CD4-positive, alpha-beta T cell treated with Interleukin-17A for 4 hours (primary cell): ENCODE results near the gene GRIP1.

ENCODE experiments used
- DNase-seq: peaks from one replicate; pipeline ENCODE4 v3.0.0-alpha.2; 2020; ENCODE audit warnings: mixed read lengths

Gene GRIP1

GRCh38 chr12:66638666-66639065 is 40.2 kb downstream of the GRIP1 start:
- DNase-seq, result no peak

- no peak for DNase-seq
These were observed 41.1 kb downstream of the GRIP1 start for GRCh38 chr12:66637699-66638301.

- DNase-seq, result no peak
These were observed 42.1 kb downstream of the GRIP1 start for GRCh38 chr12:66636771-66637170.

- no peak for DNase-seq
These were observed 45.2 kb downstream of the GRIP1 start for GRCh38 chr12:66633676-66634075.

GRCh38 chr12:66629138-66629870 is 49.6 kb downstream of the GRIP1 start:
- DNase-seq, result no peak

GRCh38 chr12:66627988-66628317 is 50.9 kb downstream of the GRIP1 start:
- no peak for DNase-seq

- DNase-seq, result no peak
These were observed 51.4 kb downstream of the GRIP1 start for GRCh38 chr12:66627270-66627987.

GRCh38 chr12:66624806-66625205 is 54.1 kb downstream of the GRIP1 start:
- no peak for DNase-seq

GRCh38 chr12:66623455-66623854 is 55.4 kb downstream of the GRIP1 start:
- no peak for DNase-seq

- DNase-seq, result no peak
These were observed 58.2 kb downstream of the GRIP1 start for GRCh38 chr12:66620688-66621087.

GRCh38 chr12:66620026-66620425 is 58.9 kb downstream of the GRIP1 start:
- DNase-seq, result no peak

GRCh38 chr12:66617991-66618390 is 60.9 kb downstream of the GRIP1 start:
- no peak for DNase-seq

GRCh38 chr12:66612090-66612775 is 66.6 kb downstream of the GRIP1 start:
- DNase-seq, result no peak

GRCh38 chr12:66607147-66607546 is 71.7 kb downstream of the GRIP1 start:
- DNase-seq, result no peak

GRCh38 chr12:66605293-66605692 is 73.6 kb downstream of the GRIP1 start:
- no peak for DNase-seq

GRCh38 chr12:66603981-66604479 is 74.8 kb downstream of the GRIP1 start:
- no peak for DNase-seq

- DNase-seq, result no peak
These were observed 75.4 kb downstream of the GRIP1 start for GRCh38 chr12:66603461-66603860.

GRCh38 chr12:66602483-66603143 is 76.3 kb downstream of the GRIP1 start:
- no peak for DNase-seq

GRCh38 chr12:66600903-66601302 is 78.0 kb downstream of the GRIP1 start:
- DNase-seq, result no peak

- no peak for DNase-seq
These were observed 79.1 kb downstream of the GRIP1 start for GRCh38 chr12:66599816-66600215.

- no peak for DNase-seq
These were observed 80.3 kb downstream of the GRIP1 start for GRCh38 chr12:66598608-66599007.

GRCh38 chr12:66598079-66598478 is 80.8 kb downstream of the GRIP1 start:
- no peak for DNase-seq

GRCh38 chr12:66596199-66596598 is 82.7 kb downstream of the GRIP1 start:
- no peak for DNase-seq
